Hepatocyte (in vitro differentiated cells): ENCODE results near the gene ZNF557. TPM values are rescaled to one million over a fixed set of nuclear protein-coding genes. Genes with fewer than 3 reads are reported as not detected.
A peak's percentile ranks its signal among the peaks of the same experiment; 100 is the strongest.

Source experiments
- DNase-seq: peaks from one replicate; pipeline ENCODE4 v3.0.0-alpha.2; 2016; ENCODE audit warnings: low spot score
- H2AFZ ChIP-seq: fragments of 200-600 bp; sonication (generic); 2 replicates; pipeline ENCODE4 v1.6.0; 2016; ENCODE audit warnings: antibody characterized with exemption, mild to moderate bottlenecking
- H3K27ac ChIP-seq: fragments of 200-600 bp; sonication (generic); 2 replicates; pipeline ENCODE4 v1.5.1; 2016; ENCODE audit warnings: mild to moderate bottlenecking
- H3K27me3 ChIP-seq: fragments of 200-600 bp; sonication (generic); 2 replicates; pipeline ENCODE4 v1.6.1; 2016
- H3K36me3 ChIP-seq: fragments of 200-600 bp; sonication (generic); replicated peaks from 2 replicates; pipeline ENCODE4 v1.5.1; 2016; ENCODE audit warnings: low read depth; ENCODE audit not compliant: insufficient read depth
- H3K4me1 ChIP-seq: fragments of 200-600 bp; sonication (generic); 2 replicates; pipeline ENCODE4 v1.5.1; 2016; ENCODE audit warnings: mild to moderate bottlenecking, moderate library complexity; ENCODE audit not compliant: insufficient read depth
- H3K4me2 ChIP-seq: fragments of 200-600 bp; sonication (generic); 2 replicates; pipeline ENCODE4 v1.6.0; 2016
- H3K4me3 ChIP-seq: fragments of 200-600 bp; sonication (generic); 2 replicates; pipeline ENCODE4 v1.5.1; 2016; ENCODE audit warnings: mild to moderate bottlenecking
- H3K79me2 ChIP-seq: fragments of 200-600 bp; sonication (generic); 2 replicates; pipeline ENCODE4 v1.6.0; 2017; ENCODE audit warnings: mild to moderate bottlenecking
- H3K9me2 ChIP-seq: fragments of 200-600 bp; sonication (generic); replicated peaks from 2 replicates; pipeline ENCODE4 v1.6.0; 2017; ENCODE audit warnings: mild to moderate bottlenecking; ENCODE audit not compliant: insufficient read depth
- H3K9me3 ChIP-seq: fragments of 200-600 bp; sonication (generic); 2 replicates; pipeline ENCODE4 v1.5.1; 2016; ENCODE audit warnings: low read depth, mild to moderate bottlenecking
- H4K20me1 ChIP-seq: fragments of 200-600 bp; sonication (generic); 2 replicates; pipeline ENCODE4 v1.6.0; 2016; ENCODE audit warnings: mild to moderate bottlenecking; ENCODE audit not compliant: insufficient read depth, poor library complexity, severe bottlenecking
- CTCF ChIP-seq: fragments of 200-600 bp; sonication (generic); IDR thresholded peaks from 2 replicates; pipeline ENCODE4 v1.5.1; 2016; ENCODE audit warnings: antibody characterized with exemption, mild to moderate bottlenecking; ENCODE audit not compliant: poor library complexity
- EZH2 ChIP-seq: fragments of 200-600 bp; sonication (generic); IDR thresholded peaks from 2 replicates; pipeline ENCODE4 v1.6.1; 2016; ENCODE audit warnings: antibody characterized with exemption, mild to moderate bottlenecking, borderline replicate concordance
- EZH2phosphoT487 ChIP-seq: fragments of 200-600 bp; sonication (generic); IDR thresholded peaks from one replicate; pipeline ENCODE4 v1.6.1; 2018; ENCODE audit warnings: antibody characterized with exemption, mild to moderate bottlenecking, low read depth, moderate library complexity; ENCODE audit not compliant: unreplicated experiment, severe bottlenecking
- WGBS: methylation state at CpG from one replicate; pipeline ENCODE4 v1.1.6; 2016; ENCODE audit warnings: low lambda C conversion rate; ENCODE audit errors: missing lambda C conversion rate; 5-methylcytosine and 5-hydroxymethylcytosine counted together
- polyA plus RNA-seq: library from polyadenylated mRNA; unstranded; fragments of >200 nt; fragmentation: Nextera tagmentation; extraction: Ambion mirVana; gene quantifications from 2 replicates; pipeline ENCODE4 v1.2.1, GENCODE V29; 2016
- total RNA-seq: library from RNA; depleted of rRNA; stranded (reverse); fragments of >200 nt; gene quantifications from 2 replicates; pipeline ENCODE4 v1.2.3, GENCODE V29; 2014

The ZNF557 gene
- total and polyA plus RNA-seq, 2 experiments from 2014 or later, result 3.4 to 9.5 TPM

DNA sequence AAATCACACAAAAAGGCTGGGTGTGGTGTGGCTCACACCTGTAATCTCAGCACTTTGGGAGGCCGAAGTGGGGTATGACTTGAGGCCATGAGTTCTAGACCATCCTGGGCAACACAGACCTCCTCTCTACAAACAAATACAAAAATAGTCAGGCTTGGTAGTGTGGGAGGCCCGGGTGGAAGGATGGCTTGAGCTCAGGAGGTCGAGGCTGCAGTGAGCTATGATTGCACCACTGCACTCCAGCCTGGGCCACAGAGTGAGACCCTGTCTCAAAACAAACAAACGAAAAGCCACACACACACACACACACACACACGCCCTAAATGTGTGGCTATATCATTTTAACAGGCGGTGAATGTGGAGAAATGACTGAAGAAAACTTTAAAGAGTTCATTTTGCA lies 904 bp upstream of the ZNF557 start:
- peaks cover 7% of the 10 kb centered on the region for H3K9me3 ChIP-seq
- 87% methylated on average over 6 of the region's 6 CpGs for WGBS
- peaks cover 4% of the 10 kb centered on the region for H3K9me2 ChIP-seq
- peaks cover 5% of the 10 kb centered on the region for H3K4me1 ChIP-seq
- no peak for DNase-seq
- peak overlapping the region; percentile 18 for H2AFZ ChIP-seq
- peaks cover 8% of the 10 kb centered on the region for H3K36me3 ChIP-seq
- H4K20me1 ChIP-seq, result no peaks in the 10 kb centered on the region
- no peak overlapping the region for H3K27ac ChIP-seq
- no peak for TF ChIP-seq EZH2phosphoT487
- no peak for TF ChIP-seq CTCF
- TF ChIP-seq EZH2, result no peak
- H3K27me3 ChIP-seq, result no peaks in the 10 kb centered on the region
- H3K79me2 ChIP-seq, result peaks cover 14% of the 10 kb centered on the region
- H3K4me2 ChIP-seq, result peak overlapping the region; percentile 66
- no peak overlapping the region for H3K4me3 ChIP-seq

- H3K27ac ChIP-seq, result peak overlapping the region; percentile 87
- peak overlapping the region; percentile 91 for H3K4me2 ChIP-seq
- no peaks in the 10 kb centered on the region for H4K20me1 ChIP-seq
- peak overlapping the region; percentile 87 for H3K4me3 ChIP-seq
- WGBS, result 4% methylated on average over 12 of the region's 12 CpGs
- H2AFZ ChIP-seq, result peak overlapping the region; percentile 91
- no peak for TF ChIP-seq EZH2
- no peaks in the 10 kb centered on the region for H3K27me3 ChIP-seq
- no peak for DNase-seq
- peaks cover 8% of the 10 kb centered on the region for H3K36me3 ChIP-seq
- H3K9me3 ChIP-seq, result peaks cover 7% of the 10 kb centered on the region
- H3K9me2 ChIP-seq, result peaks cover 4% of the 10 kb centered on the region
- H3K4me1 ChIP-seq, result peaks cover 5% of the 10 kb centered on the region
- peaks cover 14% of the 10 kb centered on the region for H3K79me2 ChIP-seq
These were observed 362 bp downstream of the ZNF557 start for GRCh38 chr19:7069904-7070226.

DNA sequence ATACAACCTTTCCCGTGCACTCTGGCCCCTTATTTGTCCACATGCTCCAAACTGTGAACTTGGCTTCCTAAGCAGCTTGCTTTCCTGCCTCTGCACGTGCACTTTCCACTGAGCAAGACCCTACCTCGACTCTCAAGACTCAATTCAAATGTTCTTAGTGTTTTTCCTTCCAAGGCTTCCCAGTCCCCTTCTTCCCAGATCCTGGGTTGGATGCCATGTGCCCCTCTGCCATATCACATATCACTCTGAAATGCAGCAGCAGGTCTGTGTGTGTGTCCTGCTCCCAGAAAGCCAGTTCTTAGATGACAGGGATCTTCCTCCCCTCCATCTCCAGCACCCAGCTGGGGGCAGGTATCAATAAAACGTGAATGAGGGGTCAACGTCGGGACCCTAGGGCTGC lies 3.0 kb downstream of the ZNF557 start:
- Histone ChIP-seq H3K4me3 (no peak overlapping the region), H3K27me3 (no peaks in the 10 kb centered on the region), H3K79me2 (peaks cover 14% of the 10 kb centered on the region), H3K9me2 (peaks cover 4% of the 10 kb centered on the region), H3K36me3 (peaks cover 11% of the 10 kb centered on the region), H4K20me1 (no peaks in the 10 kb centered on the region), H3K27ac (no peak overlapping the region), H3K9me3 (peaks cover 12% of the 10 kb centered on the region), H3K4me2 (no peak overlapping the region), H2AFZ (no peak overlapping the region), H3K4me1 (peaks cover 5% of the 10 kb centered on the region)
- no peak for DNase-seq
- TF ChIP-seq EZH2 (no peak), EZH2phosphoT487 (no peak), CTCF (no peak)
- WGBS, result 92% methylated on average over 6 of the region's 6 CpGs

GRCh38 chr19:7074705-7075282 lies 5.3 kb downstream of the ZNF557 start:
- TF ChIP-seq CTCF, result no peak
- TF ChIP-seq EZH2phosphoT487, result no peak
- TF ChIP-seq EZH2, result no peak
- H3K9me2 ChIP-seq, result peaks cover 4% of the 10 kb centered on the region
- H3K27ac ChIP-seq, result no peak overlapping the region
- H3K9me3 ChIP-seq, result peaks cover 32% of the 10 kb centered on the region
- no peak for DNase-seq
- peaks cover 5% of the 10 kb centered on the region for H3K4me1 ChIP-seq
- no peaks in the 10 kb centered on the region for H3K27me3 ChIP-seq
- H2AFZ ChIP-seq, result no peak overlapping the region
- no peaks in the 10 kb centered on the region for H4K20me1 ChIP-seq
- H3K4me3 ChIP-seq, result no peak overlapping the region
- peaks cover 14% of the 10 kb centered on the region for H3K79me2 ChIP-seq
- no peak overlapping the region for H3K4me2 ChIP-seq
- WGBS, result 97% methylated on average over 18 of the region's 29 CpGs
- peaks cover 17% of the 10 kb centered on the region for H3K36me3 ChIP-seq
